CD14-positive monocyte (primary cell): ENCODE data around the gene FOXN1. TPM values are rescaled to one million over a fixed set of nuclear protein-coding genes. Genes with fewer than 3 reads are reported as not detected.

Source experiments
- DNase-seq, 3 donors: peaks; one replicate each; pipeline ENCODE4 v3.0.0-alpha.2; 2011 to 2022
- H2AFZ ChIP-seq: 2 replicates; pipeline ENCODE4 v1.6.0; 2012; ENCODE audit warnings: mild to moderate bottlenecking, low read depth, low read length, inconsistent platforms; ENCODE audit not compliant: insufficient read depth, poor library complexity, severe bottlenecking
- H3K27ac ChIP-seq, 2 donors: 1 replicate in 1 of 2; 2 replicates in 1 of 2; pipeline ENCODE4 v1.5.1; 2012 to 2013; ENCODE audit warnings: low read length in 2 of 2, control low read depth in 1 of 2, inconsistent platforms in 1 of 2, low read depth in 1 of 2, mild to moderate bottlenecking in 1 of 2
- H3K27me3 ChIP-seq, 2 donors: one replicate each; pipeline versions ENCODE4 v1.6.0 to v1.6.1; 2011 to 2013; ENCODE audit warnings: low read length in 2 of 2; ENCODE audit not compliant: control insufficient read depth in 2 of 2, insufficient read depth in 2 of 2
- H3K36me3 ChIP-seq, 2 donors: replicated peaks in 1 of 2; 1 replicate in 1 of 2; 2 replicates in 1 of 2; pipeline versions ENCODE4 v1.5.1 to v1.6.1; 2012 to 2013; ENCODE audit warnings: low read length in 2 of 2, control low read depth in 1 of 2, inconsistent platforms in 1 of 2, mild to moderate bottlenecking in 1 of 2; ENCODE audit not compliant: insufficient read depth in 2 of 2, control insufficient read depth in 1 of 2
- H3K4me1 ChIP-seq, 2 donors: 1 replicate in 1 of 2; 2 replicates in 1 of 2; pipeline versions ENCODE4 v1.5.1 to v1.6.1; 2012 to 2013; ENCODE audit warnings: low read length in 2 of 2, control low read depth in 1 of 2, inconsistent platforms in 1 of 2, mild to moderate bottlenecking in 1 of 2, moderate library complexity in 1 of 2; ENCODE audit not compliant: insufficient read depth in 2 of 2, control insufficient read depth in 1 of 2
- H3K4me2 ChIP-seq: replicated peaks from 2 replicates; pipeline ENCODE3; 2012; ENCODE audit warnings: low read length, moderate library complexity, mild to moderate bottlenecking; ENCODE audit not compliant: poor library complexity, severe bottlenecking; ENCODE audit errors: extremely low read depth
- H3K4me3 ChIP-seq, 3 experiments: fragments of 200-600 bp in 1 of 3; sonication (generic) in 1 of 3; replicated peaks in 1 of 3; 1 replicate in 2 of 3; 2 replicates in 1 of 3; pipeline ENCODE4 v1.5.1; 2011 to 2013; ENCODE audit warnings: low read length in 3 of 3, mild to moderate bottlenecking in 3 of 3, control low read depth in 2 of 3, low read depth in 2 of 3, inconsistent platforms in 1 of 3, moderate library complexity in 1 of 3
- H3K79me2 ChIP-seq: 2 replicates; pipeline ENCODE4 v1.6.0; 2012; ENCODE audit warnings: mild to moderate bottlenecking, control low read depth, inconsistent platforms, low read length, moderate library complexity; ENCODE audit not compliant: insufficient read depth
- H3K9ac ChIP-seq: 2 replicates; pipeline ENCODE4 v1.6.0; 2017; ENCODE audit warnings: low read length, mild to moderate bottlenecking; ENCODE audit not compliant: insufficient read depth, poor library complexity, severe bottlenecking
- H3K9me3 ChIP-seq, 2 donors: replicated peaks in 1 of 2; 1 replicate in 1 of 2; 2 replicates in 1 of 2; pipeline versions ENCODE4 v1.5.1 to v1.6.1; 2012 to 2013; ENCODE audit warnings: low read length in 2 of 2, control low read depth in 1 of 2; ENCODE audit not compliant: control insufficient read depth in 1 of 2, insufficient read depth in 1 of 2
- H4K20me1 ChIP-seq: 2 replicates; pipeline ENCODE4 v1.6.0; 2012; ENCODE audit warnings: mild to moderate bottlenecking, low read length, control low read depth, moderate library complexity; ENCODE audit not compliant: insufficient read depth
- H3K27ac Mint-ChIP-seq, 7 donors: one replicate each; pipeline ENCODE4 v1.8.0; 2020; ENCODE audit warnings: mild to moderate bottlenecking in 7 of 7, mixed read lengths in 7 of 7, moderate library complexity in 6 of 7, inconsistent platforms in 2 of 7
- H3K27me3 Mint-ChIP-seq, 3 donors: one replicate each; pipeline ENCODE4 v1.8.0; 2021 to 2022; ENCODE audit warnings: low read depth in 3 of 3, mild to moderate bottlenecking in 3 of 3, mixed read lengths in 3 of 3, moderate library complexity in 3 of 3, inconsistent platforms in 1 of 3
- H3K36me3 Mint-ChIP-seq, 2 donors: one replicate each; pipeline ENCODE4 v1.8.0; 2020; ENCODE audit warnings: mixed read lengths in 2 of 2, inconsistent platforms in 1 of 2, mild to moderate bottlenecking in 1 of 2
- H3K4me1 Mint-ChIP-seq: one replicate; pipeline ENCODE4 v1.8.0; 2020; ENCODE audit warnings: mild to moderate bottlenecking, mixed read lengths
- H3K4me3 Mint-ChIP-seq, 2 donors: one replicate each; pipeline ENCODE4 v1.8.0; 2020; ENCODE audit warnings: mild to moderate bottlenecking in 2 of 2, mixed read lengths in 2 of 2, moderate library complexity in 1 of 2
- H3K9me3 Mint-ChIP-seq, 7 donors: one replicate each; pipeline ENCODE4 v1.8.0; 2020 to 2022; ENCODE audit warnings: mixed read lengths in 7 of 7, mild to moderate bottlenecking in 6 of 7, moderate library complexity in 6 of 7, inconsistent platforms in 2 of 7
- CTCF ChIP-seq: fragments of 200-600 bp; IDR thresholded peaks from one replicate; pipeline ENCODE4 v1.8.0; 2022; ENCODE audit warnings: antibody characterized with exemption, mild to moderate bottlenecking
- WGBS: methylation state at CpG from one replicate; pipeline ENCODE4 v1.1.5; 2013; ENCODE audit warnings: missing lambda C conversion rate; ENCODE audit not compliant: insufficient coverage; 5-methylcytosine and 5-hydroxymethylcytosine counted together
- intact Hi-C, 2 donors: fragments of 100-400 bp; cut with micrococcal nuclease; formaldehyde crosslinking; loops; one replicate each; pipeline versions ENCODE4 v1.15.0 to v1.15.1; 2023
- polyA plus RNA-seq, 3 donors: library from polyadenylated mRNA; depleted of rRNA in 1 of 3; unstranded in 2 of 3; stranded (reverse) in 1 of 3; fragments of 300-500 nt in 2 of 3; fragments of >200 nt in 1 of 3; fragmentation: Illumina TruSeq in 2 of 3; gene quantifications; 1 replicate in 2 of 3; 2 replicates in 1 of 3; pipeline ENCODE4 v1.2.3, GENCODE V29; 2012 to 2021

The FOXN1 gene
- polyA plus RNA-seq, 3 donors, result not detected

DNA sequence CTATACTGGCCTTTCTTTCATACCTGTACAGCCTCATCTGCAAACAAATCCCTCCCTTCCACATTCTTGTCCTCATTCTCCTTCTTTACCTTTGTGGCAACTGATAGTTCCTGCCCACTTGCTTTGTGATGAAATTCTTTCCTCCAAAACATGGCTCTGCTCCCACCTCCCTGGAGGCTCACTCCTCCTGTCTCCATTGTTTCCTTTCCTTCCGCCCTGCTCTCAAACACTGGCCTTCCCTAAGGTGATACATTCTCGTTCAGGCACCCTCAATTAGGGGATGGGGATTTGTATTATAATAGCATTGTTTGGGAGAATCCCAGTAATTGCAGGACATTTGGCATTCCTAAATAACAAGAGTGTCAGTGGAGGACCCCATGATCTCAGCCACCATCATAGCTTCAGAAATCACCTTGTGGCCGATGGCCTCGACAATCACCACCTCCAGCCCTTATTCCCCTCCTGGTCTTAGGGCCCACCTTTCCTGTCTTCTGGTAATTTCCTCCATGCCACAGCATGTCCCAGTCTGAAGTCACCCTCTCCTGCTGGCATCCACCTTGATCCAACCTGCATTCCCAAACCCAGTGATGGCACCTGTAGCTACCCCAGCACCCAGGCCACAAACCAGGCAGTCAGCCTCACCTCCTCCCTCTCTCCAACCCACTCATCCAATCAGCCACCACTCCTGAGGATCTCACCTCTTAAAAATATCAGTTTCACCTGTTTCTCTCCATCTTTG is 38.4 kb downstream of the FOXN1 start:
- Histone ChIP-seq H3K4me2 (no peak overlapping the region), H3K4me3 (no peak overlapping the region), H3K9ac (no peak overlapping the region), H3K4me1 (peaks cover 29 to 30% of the 10 kb centered on the region in 2 donors), H3K27ac (no peak overlapping the region), H3K79me2 (peaks cover 9% of the 10 kb centered on the region), H3K36me3 (peaks cover 8 to 16% of the 10 kb centered on the region in 2 donors), H4K20me1 (peaks cover 14% of the 10 kb centered on the region), H3K27me3 (no peaks in the 10 kb centered on the region), H3K9me3 (no peaks in the 10 kb centered on the region), H2AFZ (no peak overlapping the region)
- intact Hi-C loops, result loop anchor here in 1 of 2 donors (2.0 kb wide), 1 partner anchor 50 kb away; no protein-coding TSS in a partner anchor
- DNase-seq, result no peak
- Mint-ChIP-seq H3K27ac (peak overlapping the region in 1 of 7 donors; percentile 9), H3K36me3 (peaks cover 15 to 23% of the 10 kb centered on the region in 2 donors), H3K27me3 (peaks cover 0 to 8% (median 2%) of the 10 kb centered on the region in 3 donors), H3K4me3 (no peak overlapping the region), H3K9me3 (no peaks in the 10 kb centered on the region), H3K4me1 (peaks cover 26% of the 10 kb centered on the region)
- TF ChIP-seq CTCF, result no peak
- 100% methylated on average over 2 of the region's 4 CpGs for WGBS

DNA sequence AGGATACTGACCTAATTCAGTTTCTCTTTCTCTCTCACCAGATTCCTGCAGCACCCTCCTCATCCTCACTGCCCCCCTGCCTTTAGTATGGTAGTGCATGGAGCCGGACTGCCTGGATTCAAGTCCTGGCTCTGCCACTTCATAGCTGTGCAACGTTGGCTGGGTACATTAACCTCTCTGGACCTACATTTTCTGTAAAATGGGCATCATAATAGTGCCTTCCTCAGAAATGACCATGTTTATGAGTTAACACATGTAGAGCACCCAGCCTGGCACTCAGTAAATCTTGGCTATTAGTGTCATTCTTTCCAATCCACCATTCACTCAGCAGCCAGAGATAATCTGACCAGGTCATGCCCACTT is 39.0 kb downstream of the FOXN1 start:
- peaks cover 17% of the 10 kb centered on the region for H4K20me1 ChIP-seq
- intact Hi-C loops, result loop anchor here in 1 of 2 donors (2.0 kb wide), 1 partner anchor 50 kb away; no protein-coding TSS in a partner anchor
- H3K36me3 Mint-ChIP-seq, result peaks cover 15 to 23% of the 10 kb centered on the region in 2 donors
- H3K9ac ChIP-seq, result no peak overlapping the region
- no peak overlapping the region for H3K4me3 ChIP-seq
- peak overlapping the region in 1 of 7 donors; percentile 9 for H3K27ac Mint-ChIP-seq
- no peak overlapping the region for H2AFZ ChIP-seq
- WGBS, result 94% methylated on average over 2 of the region's 2 CpGs
- no peak for DNase-seq
- H3K27me3 Mint-ChIP-seq, result peaks cover 0 to 8% (median 2%) of the 10 kb centered on the region in 3 donors
- H3K4me1 ChIP-seq, result peaks cover 34 to 35% of the 10 kb centered on the region in 2 donors
- no peaks in the 10 kb centered on the region for H3K9me3 ChIP-seq
- peaks cover 10% of the 10 kb centered on the region for H3K79me2 ChIP-seq
- H3K9me3 Mint-ChIP-seq, result no peaks in the 10 kb centered on the region
- peaks cover 8 to 16% of the 10 kb centered on the region in 2 donors for H3K36me3 ChIP-seq
- H3K4me3 Mint-ChIP-seq, result no peak overlapping the region
- no peaks in the 10 kb centered on the region for H3K27me3 ChIP-seq
- H3K27ac ChIP-seq, result no peak overlapping the region
- TF ChIP-seq CTCF, result no peak
- H3K4me1 Mint-ChIP-seq, result peaks cover 31% of the 10 kb centered on the region
- no peak overlapping the region for H3K4me2 ChIP-seq
